Liver (tissue), 9 donors: ENCODE measurements around the gene MAN2A1. TPM values are rescaled to one million over a fixed set of nuclear protein-coding genes. Genes with fewer than 3 reads are reported as not detected.

Experiments
- DNase-seq: peaks from one replicate; pipeline ENCODE4 v3.0.0-alpha.2; 2017; ENCODE audit warnings: low spot score
- H3K27ac ChIP-seq, 2 donors: one replicate each; pipeline ENCODE4 v1.7.0; 2013; ENCODE audit warnings: inconsistent platforms in 2 of 2, low read length in 2 of 2, control low read depth in 1 of 2, low read depth in 1 of 2, mild to moderate bottlenecking in 1 of 2
- H3K27me3 ChIP-seq, 4 donors: one replicate each; pipeline versions ENCODE4 v1.6.1 to v1.7.0; 2013; ENCODE audit warnings: low read length in 3 of 4, inconsistent platforms in 1 of 4, mild to moderate bottlenecking in 1 of 4, moderate library complexity in 1 of 4; ENCODE audit not compliant: control insufficient read depth in 4 of 4, insufficient read depth in 4 of 4
- H3K36me3 ChIP-seq, 4 donors: one replicate each; pipeline versions ENCODE4 v1.6.1 to v1.7.0; 2013; ENCODE audit warnings: low read length in 3 of 4, mild to moderate bottlenecking in 3 of 4, low read depth in 1 of 4, moderate library complexity in 1 of 4; ENCODE audit not compliant: control insufficient read depth in 4 of 4, insufficient read depth in 3 of 4
- H3K4me1 ChIP-seq, 4 donors: one replicate each; pipeline versions ENCODE4 v1.6.1 to v1.7.0; 2013; ENCODE audit warnings: low read length in 3 of 4, mild to moderate bottlenecking in 3 of 4, moderate library complexity in 1 of 4; ENCODE audit not compliant: control insufficient read depth in 4 of 4, insufficient read depth in 4 of 4
- H3K4me3 ChIP-seq, 3 donors: one replicate each; pipeline versions ENCODE4 v1.6.1 to v1.7.0; 2013; ENCODE audit warnings: low read length in 3 of 3, control low read depth in 1 of 3, low read depth in 1 of 3, mild to moderate bottlenecking in 1 of 3
- H3K9ac ChIP-seq, 2 donors: one replicate each; pipeline ENCODE4 v1.7.0; 2013; ENCODE audit warnings: low read length in 2 of 2, mild to moderate bottlenecking in 2 of 2, moderate library complexity in 2 of 2, control low read depth in 1 of 2, low read depth in 1 of 2
- H3K9me3 ChIP-seq, 4 donors: one replicate each; pipeline versions ENCODE4 v1.6.1 to v1.7.0; 2013; ENCODE audit warnings: low read length in 3 of 4; ENCODE audit not compliant: control insufficient read depth in 4 of 4
- ATF3 ChIP-seq: IDR thresholded peaks from 2 replicates; pipeline ENCODE4 v1.6.1; 2016; ENCODE audit warnings: antibody characterized with exemption
- CTCF ChIP-seq: fragments of 150-350 bp; IDR thresholded peaks from 2 replicates; pipeline ENCODE4 v1.5.1; 2017; ENCODE audit warnings: improper control_type of control experiment, low read depth, low read length; ENCODE audit not compliant: missing input control
- EGR1 ChIP-seq, 2 donors: IDR thresholded peaks; 2 replicates each; pipeline ENCODE4 v1.6.1; 2016 to 2018; ENCODE audit warnings: antibody characterized with exemption in 2 of 2, low read depth in 2 of 2
- FOXA1 ChIP-seq: IDR thresholded peaks from 2 replicates; pipeline ENCODE4 v1.6.1; 2016; ENCODE audit warnings: antibody characterized with exemption
- FOXA2 ChIP-seq: IDR thresholded peaks from 2 replicates; pipeline ENCODE4 v1.6.1; 2016; ENCODE audit warnings: antibody characterized with exemption
- GABPA ChIP-seq, 2 donors: IDR thresholded peaks in 1 of 2; conservative IDR thresholded peaks in 1 of 2; 2 replicates each; pipeline ENCODE4 v1.6.1; 2016; ENCODE audit warnings: antibody characterized with exemption in 2 of 2, mild to moderate bottlenecking in 1 of 2, moderate library complexity in 1 of 2
- HNF4A ChIP-seq, 2 donors: conservative IDR thresholded peaks; 2 replicates each; pipeline ENCODE4 v1.6.1; 2016; ENCODE audit warnings: antibody characterized with exemption in 2 of 2, mild to moderate bottlenecking in 2 of 2
- HNF4G ChIP-seq: IDR thresholded peaks from 2 replicates; pipeline ENCODE4 v1.6.1; 2016; ENCODE audit warnings: antibody characterized with exemption
- JUND ChIP-seq, 2 donors: IDR thresholded peaks; 2 replicates each; pipeline ENCODE4 v1.6.1; 2016; ENCODE audit warnings: antibody characterized with exemption in 2 of 2
- MAX ChIP-seq: IDR thresholded peaks from 2 replicates; pipeline ENCODE4 v1.6.1; 2016; ENCODE audit warnings: antibody characterized with exemption
- NR2F2 ChIP-seq: IDR thresholded peaks from 2 replicates; pipeline ENCODE4 v1.6.1; 2016; ENCODE audit warnings: antibody characterized with exemption
- RAD21 ChIP-seq, 2 donors: IDR thresholded peaks; 2 replicates each; pipeline ENCODE4 v1.6.1; 2016; ENCODE audit warnings: antibody characterized with exemption in 2 of 2, mild to moderate bottlenecking in 2 of 2
- RXRA ChIP-seq, 2 donors: IDR thresholded peaks; 2 replicates each; pipeline ENCODE4 v1.6.1; 2017 to 2018; ENCODE audit warnings: antibody characterized with exemption in 2 of 2, mild to moderate bottlenecking in 1 of 2
- SP1 ChIP-seq: IDR thresholded peaks from 2 replicates; pipeline ENCODE4 v1.6.1; 2018; ENCODE audit warnings: antibody characterized with exemption, mild to moderate bottlenecking
- TAF1 ChIP-seq: conservative IDR thresholded peaks from 2 replicates; pipeline ENCODE4 v1.6.1; 2016; ENCODE audit warnings: antibody characterized with exemption, mild to moderate bottlenecking
- YY1 ChIP-seq: IDR thresholded peaks from 2 replicates; pipeline ENCODE4 v1.6.1; 2016; ENCODE audit warnings: antibody characterized with exemption, mild to moderate bottlenecking
- ZBTB33 ChIP-seq: IDR thresholded peaks from 2 replicates; pipeline ENCODE4 v1.6.1; 2016; ENCODE audit warnings: antibody characterized with exemption
- WGBS: extraction: QIAGEN DNeasy Blood & Tissue Kit; methylation state at CpG from one replicate; pipeline ENCODE4 v1.1.7; 2013; 5-methylcytosine and 5-hydroxymethylcytosine counted together
- polyA plus RNA-seq, 2 donors: library from polyadenylated mRNA; stranded (reverse) in 1 of 2; unstranded in 1 of 2; fragments of 200-250 nt in 1 of 2; fragments of >200 nt in 1 of 2; fragmentation: Nextera tagmentation in 1 of 2; extraction: Ambion mirVana in 1 of 2; gene quantifications; one replicate each; pipeline versions ENCODE4 v1.2.1 to v1.2.3, GENCODE V29; 2013 to 2015
- total RNA-seq, 2 donors: library from RNA; depleted of rRNA; stranded (reverse); fragments of >200 nt; gene quantifications; one replicate each; pipeline ENCODE4 v1.2.3, GENCODE V29; 2014
- TF ChIP-seq, protein P1 (sequence below): IDR thresholded peaks from 2 replicates; pipeline ENCODE4 v1.6.1; 2016; ENCODE audit warnings: antibody characterized with exemption, mild to moderate bottlenecking
- donor health status: healthy.
- donor health status: healthy.
- donor health status: healthy.
- donor health status: healthy.
- donor health status: healthy.

The MAN2A1 gene
- total and polyA plus RNA-seq, 4 donors: 21.4 to 82.8 (median 47.3) TPM

DNA sequence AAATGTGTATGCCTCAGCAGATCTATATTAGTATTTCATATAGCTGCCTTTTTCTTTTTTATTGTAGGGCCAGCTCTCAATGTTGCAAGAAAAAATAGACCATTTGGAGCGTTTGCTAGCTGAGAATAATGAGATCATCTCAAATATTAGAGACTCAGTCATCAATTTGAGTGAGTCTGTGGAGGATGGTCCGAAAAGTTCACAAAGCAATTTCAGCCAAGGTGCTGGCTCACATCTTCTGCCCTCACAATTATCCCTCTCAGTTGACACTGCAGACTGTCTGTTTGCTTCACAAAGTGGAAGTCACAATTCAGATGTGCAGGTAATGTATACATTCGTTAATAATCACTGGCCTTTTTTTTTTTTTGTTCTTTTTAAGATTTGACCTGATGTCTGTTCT, 23.7 kb downstream of the MAN2A1 start:
- TF ChIP-seq MAX: no peak
- no peak for TF ChIP-seq TAF1
- TF ChIP-seq SP1: no peak
- TF ChIP-seq HNF4A (conservative IDR thresholded peaks at IDR 0.05): no peak
- TF ChIP-seq HNF4G: no peak
- no peak for TF ChIP-seq ZBTB33
- TF ChIP-seq, protein P1, sequence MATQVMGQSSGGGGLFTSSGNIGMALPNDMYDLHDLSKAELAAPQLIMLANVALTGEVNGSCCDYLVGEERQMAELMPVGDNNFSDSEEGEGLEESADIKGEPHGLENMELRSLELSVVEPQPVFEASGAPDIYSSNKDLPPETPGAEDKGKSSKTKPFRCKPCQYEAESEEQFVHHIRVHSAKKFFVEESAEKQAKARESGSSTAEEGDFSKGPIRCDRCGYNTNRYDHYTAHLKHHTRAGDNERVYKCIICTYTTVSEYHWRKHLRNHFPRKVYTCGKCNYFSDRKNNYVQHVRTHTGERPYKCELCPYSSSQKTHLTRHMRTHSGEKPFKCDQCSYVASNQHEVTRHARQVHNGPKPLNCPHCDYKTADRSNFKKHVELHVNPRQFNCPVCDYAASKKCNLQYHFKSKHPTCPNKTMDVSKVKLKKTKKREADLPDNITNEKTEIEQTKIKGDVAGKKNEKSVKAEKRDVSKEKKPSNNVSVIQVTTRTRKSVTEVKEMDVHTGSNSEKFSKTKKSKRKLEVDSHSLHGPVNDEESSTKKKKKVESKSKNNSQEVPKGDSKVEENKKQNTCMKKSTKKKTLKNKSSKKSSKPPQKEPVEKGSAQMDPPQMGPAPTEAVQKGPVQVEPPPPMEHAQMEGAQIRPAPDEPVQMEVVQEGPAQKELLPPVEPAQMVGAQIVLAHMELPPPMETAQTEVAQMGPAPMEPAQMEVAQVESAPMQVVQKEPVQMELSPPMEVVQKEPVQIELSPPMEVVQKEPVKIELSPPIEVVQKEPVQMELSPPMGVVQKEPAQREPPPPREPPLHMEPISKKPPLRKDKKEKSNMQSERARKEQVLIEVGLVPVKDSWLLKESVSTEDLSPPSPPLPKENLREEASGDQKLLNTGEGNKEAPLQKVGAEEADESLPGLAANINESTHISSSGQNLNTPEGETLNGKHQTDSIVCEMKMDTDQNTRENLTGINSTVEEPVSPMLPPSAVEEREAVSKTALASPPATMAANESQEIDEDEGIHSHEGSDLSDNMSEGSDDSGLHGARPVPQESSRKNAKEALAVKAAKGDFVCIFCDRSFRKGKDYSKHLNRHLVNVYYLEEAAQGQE: no peak
- TF ChIP-seq YY1: no peak
- no peak for TF ChIP-seq JUND (IDR thresholded peaks at IDR 0.05)
- TF ChIP-seq ATF3: no peak
- no peak for TF ChIP-seq FOXA1
- TF ChIP-seq RXRA (IDR thresholded peaks at IDR 0.05): no peak
- TF ChIP-seq CTCF: no peak
- TF ChIP-seq NR2F2: no peak
- no peak for TF ChIP-seq EGR1 (IDR thresholded peaks at IDR 0.05; ENCODE audit: low read depth in 2 of 2)
- no peak for TF ChIP-seq FOXA2
- TF ChIP-seq RAD21 (IDR thresholded peaks at IDR 0.05): no peak
- TF ChIP-seq GABPA (IDR thresholded peaks at IDR 0.05 in 1 of 2, conservative IDR thresholded peaks at IDR 0.05 in 1 of 2): no peak
- no peak overlapping the region for H3K9ac ChIP-seq

More for the DNA sequence above, 23.7 kb downstream of the MAN2A1 start:
- H3K27me3 ChIP-seq: no peaks in the 10 kb centered on the region
- H3K36me3 ChIP-seq: peaks cover 3 to 10% (median 5%) of the 10 kb centered on the region in 4 donors
- H3K4me3 ChIP-seq: no peak overlapping the region
- peaks cover 9 to 35% (median 20%) of the 10 kb centered on the region in 4 donors for H3K4me1 ChIP-seq
- DNase-seq: no peak
- WGBS: 76% methylated on average over 3 of the region's 3 CpGs
- H3K9me3 ChIP-seq: no peaks in the 10 kb centered on the region
- H3K27ac ChIP-seq: no peak overlapping the region
